ENCODE results near the gene POLR2B. TPM values are rescaled to one million over a fixed set of nuclear protein-coding genes. Genes with fewer than 3 reads are reported as not detected.

The POLR2B gene
- total RNA-seq, 1 experiment from 2014 or later = 129 TPM

- no peaks in the 10 kb centered on the region for H3K79me2 ChIP-seq (ENCODE audit: insufficient read depth, low read length)
- DNase-seq (ENCODE audit: low read depth, low spot score) = no peak
- ChIA-PET POLR2A (no interaction called here), RAD21 (ENCODE audit: low non-redundant PET in 1 of 2, low total read pairs in 2 of 2, uncharacterized antibody in 2 of 2, unreplicated experiment in 2 of 2) (no interaction called here), CTCF (no interaction called here)
- H3K4me1 ChIP-seq (ENCODE audit: control insufficient read depth in 1 of 2, insufficient read depth in 2 of 2, low read length in 2 of 2) = no peaks in the 10 kb centered on the region
- H3K27ac ChIP-seq (ENCODE audit: low read depth, low read length) = no peak overlapping the region
- peaks cover 9% of the 10 kb centered on the region; the same call in 1 of the 2 replicates for H3K27me3 ChIP-seq (ENCODE audit: insufficient read depth, low read length)
- no peak overlapping the region for H3K4me2 ChIP-seq (ENCODE audit: low read length)
- H3K9ac ChIP-seq (ENCODE audit: low read length) = no peak overlapping the region
- H2AFZ ChIP-seq (ENCODE audit: low read depth, low read length, poor library complexity, severe bottlenecking) = no peak overlapping the region
- no peaks in the 10 kb centered on the region for H3K9me2 ChIP-seq (ENCODE audit: insufficient read depth)
- BruUV-seq (replicated peaks) = no TSS peak
- no peak overlapping the region for H3K4me3 ChIP-seq (replicated peaks in 1 of 2; ENCODE audit: low read depth in 1 of 2, low read length in 2 of 2)
- H3K9me3 ChIP-seq (ENCODE audit: control insufficient read depth in 1 of 2, insufficient read depth in 1 of 2, low read depth in 1 of 2, low read length in 2 of 2) = no peaks in the 10 kb centered on the region
- intact Hi-C loops (cut with micrococcal nuclease) = no loop called here
- TF ChIP-seq SRF (IDR thresholded peaks at IDR 0.05; ENCODE audit: low read depth) = no peak
- no peak for TF ChIP-seq ATF3 (IDR thresholded peaks at IDR 0.05)
- no peak for TF ChIP-seq ZFX (IDR thresholded peaks at IDR 0.05)
- TF ChIP-seq FOSL1 (IDR thresholded peaks at IDR 0.05; ENCODE audit: low read depth) = no peak
- no peak for ATAC-seq
- no peaks in the 10 kb centered on the region for H4K20me1 ChIP-seq (ENCODE audit: insufficient read depth)
- H3K36me3 ChIP-seq (ENCODE audit: control insufficient read depth in 1 of 2, insufficient read depth in 2 of 2, low read length in 2 of 2) = no peaks in the 10 kb centered on the region
These were observed 87.2 kb downstream of the POLR2B start for GRCh38 chr4:57065730-57066482.

- Histone ChIP-seq H3K9me2 (ENCODE audit: insufficient read depth) (no peaks in the 10 kb centered on the region), H3K9ac (ENCODE audit: low read length) (no peak overlapping the region), H3K4me2 (ENCODE audit: low read length) (no peak overlapping the region), H3K9me3 (ENCODE audit: control insufficient read depth in 1 of 2, insufficient read depth in 1 of 2, low read depth in 1 of 2, low read length in 2 of 2) (no peaks in the 10 kb centered on the region), H3K36me3 (ENCODE audit: control insufficient read depth in 1 of 2, insufficient read depth in 2 of 2, low read length in 2 of 2) (no peaks in the 10 kb centered on the region), H3K27me3 (ENCODE audit: insufficient read depth, low read length) (no peaks in the 10 kb centered on the region), H3K79me2 (ENCODE audit: insufficient read depth, low read length) (no peaks in the 10 kb centered on the region), H2AFZ (ENCODE audit: low read depth, low read length, poor library complexity, severe bottlenecking) (no peak overlapping the region), H3K4me3 (replicated peaks in 1 of 2; ENCODE audit: low read depth in 1 of 2, low read length in 2 of 2) (no peak overlapping the region), H4K20me1 (ENCODE audit: insufficient read depth) (no peaks in the 10 kb centered on the region), H3K27ac (ENCODE audit: low read depth, low read length) (no peak overlapping the region), H3K4me1 (ENCODE audit: control insufficient read depth in 1 of 2, insufficient read depth in 2 of 2, low read length in 2 of 2) (no peaks in the 10 kb centered on the region)
- ChIA-PET CTCF (no interaction called here), RAD21 (ENCODE audit: low non-redundant PET in 1 of 2, low total read pairs in 2 of 2, uncharacterized antibody in 2 of 2, unreplicated experiment in 2 of 2) (no interaction called here), POLR2A (interaction anchor here (0.6 kb wide), 1 partner anchor 16 kb away, joined by 3 read pairs; no protein-coding TSS in a partner anchor)
- no peak for TF ChIP-seq ZNF274 (IDR thresholded peaks at IDR 0.05; ENCODE audit: low read depth, low read length)
- no peak for TF ChIP-seq SIN3A (IDR thresholded peaks at IDR 0.05; ENCODE audit: low read depth)
- no peak for TF ChIP-seq SP1 (IDR thresholded peaks at IDR 0.05; ENCODE audit: low read depth)
- TF ChIP-seq JUND (IDR thresholded peaks at IDR 0.05) = no peak
- TF ChIP-seq SRF (IDR thresholded peaks at IDR 0.05; ENCODE audit: low read depth) = no peak
- no peak for TF ChIP-seq POLR2AphosphoS5 (IDR thresholded peaks at IDR 0.05; ENCODE audit: low read depth, low read length)
- BruUV-seq (replicated peaks) = no TSS peak
- intact Hi-C loops (cut with micrococcal nuclease) = no loop called here
- DNase-seq (ENCODE audit: low read depth, low spot score) = no peak
- no peak for ATAC-seq
These were observed 89.7 kb downstream of the POLR2B start for GRCh38 chr4:57068237-57068981.
